ENCODE measurements around the gene PHOSPHO1. TPM values are rescaled to one million over a fixed set of nuclear protein-coding genes. Genes with fewer than 3 reads are reported as not detected.

PHOSPHO1 gene
- total and polyA plus RNA-seq, 2 of the 13 experiments (the other 11 are each of a cell fraction or from before 2014, with no cell fraction given) = not detected

DNA sequence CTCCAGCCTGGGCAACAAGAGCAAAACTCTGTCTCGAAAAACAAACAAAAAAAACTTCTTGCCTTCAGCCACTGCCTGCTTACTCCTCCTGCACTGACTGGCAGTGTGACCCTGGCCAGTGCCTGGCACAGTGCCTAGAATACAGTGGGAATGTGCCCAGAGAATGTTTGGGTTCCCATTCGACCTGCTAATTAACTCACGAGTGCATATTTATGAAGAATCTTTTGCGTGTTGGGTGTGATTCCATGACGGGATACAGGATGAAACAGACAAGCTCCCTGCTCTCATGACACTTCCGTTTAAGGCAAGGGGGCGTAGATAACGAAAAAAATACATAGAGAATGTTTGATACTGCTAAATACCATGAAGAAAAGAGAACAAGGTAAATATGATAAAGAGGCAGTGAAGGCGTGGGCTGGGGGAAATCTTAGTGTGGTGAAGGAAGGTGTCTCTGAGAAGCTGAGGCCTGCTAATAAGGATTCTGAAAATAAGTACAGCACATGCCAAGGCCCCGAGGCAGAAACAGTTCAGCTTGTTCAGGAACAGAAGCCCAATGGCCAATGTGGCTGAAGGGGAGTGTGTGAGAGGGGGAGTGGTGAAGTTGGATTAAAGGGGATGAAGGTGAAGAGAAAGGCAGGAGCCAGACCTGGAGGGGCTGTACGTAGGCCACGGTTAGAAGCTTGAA lies 15.8 kb downstream of the PHOSPHO1 start:
- WGBS (ENCODE audit: low lambda C conversion rate) = 16% methylated on average over 12 of the region's 12 CpGs
- no peaks in the 10 kb centered on the region for H3K4me1 ChIP-seq (ENCODE audit: insufficient read depth, low read length)
- in situ Hi-C loops (cut with HindIII; ENCODE audit: extremely low pct_ligation_motif_present, low pct_unique_long_range_greater_than_20kb) (no loop called here), intact Hi-C loops (cut with micrococcal nuclease; ENCODE audit: unreplicated experiment) (no loop called here)
- no peak overlapping the region for H3K4me3 ChIP-seq (replicated peaks in 1 of 3; ENCODE audit: insufficient read depth in 1 of 3, low read depth in 2 of 3, low read length in 3 of 3)
- no peak for DNase-seq (ENCODE audit: low spot score)
- no peak overlapping the region for H2AFZ ChIP-seq (ENCODE audit: low read length)
- no peaks in the 10 kb centered on the region for H3K36me3 ChIP-seq (replicated peaks in 1 of 2; ENCODE audit: control insufficient read depth in 1 of 2, insufficient read depth in 2 of 2, low read length in 2 of 2)
- no peak for FAIRE-seq
- no peak overlapping the region for H3K27ac ChIP-seq (ENCODE audit: extremely low read length, insufficient read depth, low read length)
- CTCF ChIA-PET (ENCODE audit: low intra/inter-chr PET ratio, low total read pairs) = no interaction called here
- H3K4me2 ChIP-seq (ENCODE audit: low read depth, low read length) = no peak overlapping the region
- H3K9me3 ChIP-seq (ENCODE audit: low read length) = no peaks in the 10 kb centered on the region
- no peak for TF ChIP-seq ZNF136 (CRISPR knock-in tag; IDR thresholded peaks at IDR 0.05; ENCODE audit: low read depth)
- TF ChIP-seq ZBTB7A (CRISPR knock-in tag; IDR thresholded peaks at IDR 0.05) = no peak
- TF ChIP-seq ZNF138 (CRISPR knock-in tag; IDR thresholded peaks at IDR 0.05; ENCODE audit: low read depth) = no peak
- TF ChIP-seq, protein P1, sequence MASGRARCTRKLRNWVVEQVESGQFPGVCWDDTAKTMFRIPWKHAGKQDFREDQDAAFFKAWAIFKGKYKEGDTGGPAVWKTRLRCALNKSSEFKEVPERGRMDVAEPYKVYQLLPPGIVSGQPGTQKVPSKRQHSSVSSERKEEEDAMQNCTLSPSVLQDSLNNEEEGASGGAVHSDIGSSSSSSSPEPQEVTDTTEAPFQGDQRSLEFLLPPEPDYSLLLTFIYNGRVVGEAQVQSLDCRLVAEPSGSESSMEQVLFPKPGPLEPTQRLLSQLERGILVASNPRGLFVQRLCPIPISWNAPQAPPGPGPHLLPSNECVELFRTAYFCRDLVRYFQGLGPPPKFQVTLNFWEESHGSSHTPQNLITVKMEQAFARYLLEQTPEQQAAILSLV (CRISPR knock-in tag; IDR thresholded peaks at IDR 0.05; ENCODE audit: borderline replicate concordance) = no peak
- TF ChIP-seq SRF (IDR thresholded peaks at IDR 0.05; ENCODE audit: low read depth, low read length) = peak; percentile 32; the same call in 1 of the 2 replicates
- no peak overlapping the region for H3K9ac ChIP-seq (ENCODE audit: insufficient read depth, low read depth, low read length)
- H3K27me3 ChIP-seq (ENCODE audit: control insufficient read depth in 1 of 2, insufficient read depth in 2 of 2, low read length in 2 of 2) = peaks cover 10 to 77% of the 10 kb centered on the region in 2 experiments
- no peaks in the 10 kb centered on the region for H4K20me1 ChIP-seq (ENCODE audit: insufficient read depth, low read length)
- no peak for ATAC-seq
- no TSS peak for BruUV-seq (replicated peaks)
- POLR2A ChIA-PET = no interaction called here
- H3K79me2 ChIP-seq (ENCODE audit: insufficient read depth, low read length) = no peaks in the 10 kb centered on the region

DNA sequence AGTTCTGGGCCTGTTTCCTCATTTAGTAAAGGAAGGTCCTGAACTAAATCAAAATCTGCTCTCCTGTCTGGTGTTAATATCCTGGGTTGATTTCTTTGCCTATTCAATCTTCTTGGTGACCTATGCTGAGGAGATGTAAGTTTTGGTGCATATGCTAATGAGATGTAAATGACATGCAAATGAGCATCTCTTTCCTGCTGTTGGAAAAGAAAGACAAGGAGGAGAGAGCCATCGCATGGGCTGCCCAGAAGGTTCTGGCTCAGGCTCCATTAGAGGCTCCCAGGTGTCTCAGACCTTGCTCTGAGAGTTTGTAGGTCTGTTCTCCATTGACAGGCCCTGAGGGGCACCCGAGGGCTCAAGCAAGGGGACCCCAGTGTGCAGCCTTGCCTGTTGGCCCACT lies 16.7 kb downstream of the PHOSPHO1 start:
- Histone ChIP-seq H3K4me2 (ENCODE audit: low read depth, low read length) (no peak overlapping the region), H3K4me3 (replicated peaks in 1 of 3; ENCODE audit: insufficient read depth in 1 of 3, low read depth in 2 of 3, low read length in 3 of 3) (no peak overlapping the region), H3K4me1 (ENCODE audit: insufficient read depth, low read length) (no peaks in the 10 kb centered on the region), H2AFZ (ENCODE audit: low read length) (no peak overlapping the region), H3K36me3 (replicated peaks in 1 of 2; ENCODE audit: control insufficient read depth in 1 of 2, insufficient read depth in 2 of 2, low read length in 2 of 2) (no peaks in the 10 kb centered on the region), H3K9me3 (ENCODE audit: low read length) (no peaks in the 10 kb centered on the region), H3K79me2 (ENCODE audit: insufficient read depth, low read length) (no peaks in the 10 kb centered on the region), H3K27ac (ENCODE audit: extremely low read length, insufficient read depth, low read length) (no peak overlapping the region), H4K20me1 (ENCODE audit: insufficient read depth, low read length) (no peaks in the 10 kb centered on the region), H3K27me3 (ENCODE audit: control insufficient read depth in 1 of 2, insufficient read depth in 2 of 2, low read length in 2 of 2) (peaks cover 8 to 81% of the 10 kb centered on the region in 2 experiments), H3K9ac (ENCODE audit: insufficient read depth, low read depth, low read length) (no peak overlapping the region)
- TF ChIP-seq, protein P2, sequence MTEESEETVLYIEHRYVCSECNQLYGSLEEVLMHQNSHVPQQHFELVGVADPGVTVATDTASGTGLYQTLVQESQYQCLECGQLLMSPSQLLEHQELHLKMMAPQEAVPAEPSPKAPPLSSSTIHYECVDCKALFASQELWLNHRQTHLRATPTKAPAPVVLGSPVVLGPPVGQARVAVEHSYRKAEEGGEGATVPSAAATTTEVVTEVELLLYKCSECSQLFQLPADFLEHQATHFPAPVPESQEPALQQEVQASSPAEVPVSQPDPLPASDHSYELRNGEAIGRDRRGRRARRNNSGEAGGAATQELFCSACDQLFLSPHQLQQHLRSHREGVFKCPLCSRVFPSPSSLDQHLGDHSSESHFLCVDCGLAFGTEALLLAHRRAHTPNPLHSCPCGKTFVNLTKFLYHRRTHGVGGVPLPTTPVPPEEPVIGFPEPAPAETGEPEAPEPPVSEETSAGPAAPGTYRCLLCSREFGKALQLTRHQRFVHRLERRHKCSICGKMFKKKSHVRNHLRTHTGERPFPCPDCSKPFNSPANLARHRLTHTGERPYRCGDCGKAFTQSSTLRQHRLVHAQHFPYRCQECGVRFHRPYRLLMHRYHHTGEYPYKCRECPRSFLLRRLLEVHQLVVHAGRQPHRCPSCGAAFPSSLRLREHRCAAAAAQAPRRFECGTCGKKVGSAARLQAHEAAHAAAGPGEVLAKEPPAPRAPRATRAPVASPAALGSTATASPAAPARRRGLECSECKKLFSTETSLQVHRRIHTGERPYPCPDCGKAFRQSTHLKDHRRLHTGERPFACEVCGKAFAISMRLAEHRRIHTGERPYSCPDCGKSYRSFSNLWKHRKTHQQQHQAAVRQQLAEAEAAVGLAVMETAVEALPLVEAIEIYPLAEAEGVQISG (CRISPR knock-in tag; IDR thresholded peaks at IDR 0.05) = no peak
- TF ChIP-seq SAP130 (CRISPR knock-in tag; IDR thresholded peaks at IDR 0.05; ENCODE audit: low read depth) (no peak), ZNF432 (CRISPR knock-in tag; IDR thresholded peaks at IDR 0.05; ENCODE audit: borderline replicate concordance) (no peak), ZNF552 (CRISPR knock-in tag; IDR thresholded peaks at IDR 0.05; ENCODE audit: borderline replicate concordance) (no peak), MTF1 (CRISPR knock-in tag; IDR thresholded peaks at IDR 0.05) (no peak), ISX (CRISPR knock-in tag; conservative IDR thresholded peaks at IDR 0.05) (no peak), GTF3A (CRISPR knock-in tag; conservative IDR thresholded peaks at IDR 0.05) (no peak)
- DNase-seq (ENCODE audit: low spot score) = no peak
- POLR2A ChIA-PET = no interaction called here
- 27% methylated on average over 2 of the region's 2 CpGs for WGBS (ENCODE audit: low lambda C conversion rate)
- intact Hi-C loops (cut with micrococcal nuclease; ENCODE audit: unreplicated experiment) = no loop called here
- ATAC-seq = no peak
- FAIRE-seq = no peak
- no TSS peak for BruUV-seq (replicated peaks)
- CTCF ChIA-PET (ENCODE audit: low intra/inter-chr PET ratio, low total read pairs) = no interaction called here
- in situ Hi-C loops (cut with HindIII; ENCODE audit: extremely low pct_ligation_motif_present, low pct_unique_long_range_greater_than_20kb) = no loop called here
